HuH-7 (cell line): ENCODE data around the gene FZD2.
"Not testable (repeated sequence)": the region's sequence is repeated elsewhere in the genome, so short reads cannot be mapped to it uniquely, and the experiment has no call there.

Experiments used
- DNase-seq: peaks from one replicate; pipeline ENCODE4 v3.0.0; 2011; ENCODE audit warnings: low spot score

FZD2 gene

DNA sequence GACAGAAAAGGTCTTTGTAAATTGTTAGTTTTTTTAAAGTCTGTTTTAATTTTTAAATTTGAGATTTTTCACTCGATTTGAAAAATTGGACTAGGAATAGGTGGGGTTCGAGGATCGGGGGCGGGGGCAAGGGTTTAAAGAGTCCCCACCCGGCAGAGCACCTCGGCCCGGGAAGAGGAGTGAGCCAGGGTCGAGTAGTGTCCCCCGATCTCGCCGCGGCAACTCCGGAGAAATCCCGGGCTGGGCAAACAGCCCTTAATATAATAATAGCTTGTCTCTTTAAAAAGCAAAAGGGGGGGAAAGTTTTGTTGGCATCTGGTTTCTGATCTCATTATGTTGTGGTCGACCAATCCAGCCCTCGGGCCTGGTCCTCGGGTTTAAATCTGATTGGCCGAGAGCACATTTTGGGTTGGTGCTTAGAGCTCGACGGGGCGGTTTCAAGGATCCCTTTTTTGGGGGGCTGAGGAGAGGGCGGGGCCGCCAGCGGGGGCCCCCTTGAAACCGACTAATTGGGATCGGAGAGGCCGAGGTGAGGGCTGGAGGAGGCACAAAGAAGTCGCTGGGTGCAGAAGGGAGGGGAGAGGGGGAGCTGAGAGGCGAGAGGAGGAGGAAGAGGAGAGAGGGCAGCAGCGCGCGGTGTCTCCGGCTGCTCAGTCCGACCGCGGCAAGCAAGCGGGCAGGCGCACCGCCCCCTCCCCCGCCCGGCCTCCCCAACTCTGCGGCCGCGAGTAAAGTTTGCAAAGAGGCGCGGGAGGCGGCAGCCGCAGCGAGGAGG is at the start of gene FZD2:
Gene FZD2 (plus strand): TSS at position 653 of the 775 bp plus-strand sequence. CDS start 205 bp downstream, outside the sequence.
- peak; percentile 99 for DNase-seq

DNA sequence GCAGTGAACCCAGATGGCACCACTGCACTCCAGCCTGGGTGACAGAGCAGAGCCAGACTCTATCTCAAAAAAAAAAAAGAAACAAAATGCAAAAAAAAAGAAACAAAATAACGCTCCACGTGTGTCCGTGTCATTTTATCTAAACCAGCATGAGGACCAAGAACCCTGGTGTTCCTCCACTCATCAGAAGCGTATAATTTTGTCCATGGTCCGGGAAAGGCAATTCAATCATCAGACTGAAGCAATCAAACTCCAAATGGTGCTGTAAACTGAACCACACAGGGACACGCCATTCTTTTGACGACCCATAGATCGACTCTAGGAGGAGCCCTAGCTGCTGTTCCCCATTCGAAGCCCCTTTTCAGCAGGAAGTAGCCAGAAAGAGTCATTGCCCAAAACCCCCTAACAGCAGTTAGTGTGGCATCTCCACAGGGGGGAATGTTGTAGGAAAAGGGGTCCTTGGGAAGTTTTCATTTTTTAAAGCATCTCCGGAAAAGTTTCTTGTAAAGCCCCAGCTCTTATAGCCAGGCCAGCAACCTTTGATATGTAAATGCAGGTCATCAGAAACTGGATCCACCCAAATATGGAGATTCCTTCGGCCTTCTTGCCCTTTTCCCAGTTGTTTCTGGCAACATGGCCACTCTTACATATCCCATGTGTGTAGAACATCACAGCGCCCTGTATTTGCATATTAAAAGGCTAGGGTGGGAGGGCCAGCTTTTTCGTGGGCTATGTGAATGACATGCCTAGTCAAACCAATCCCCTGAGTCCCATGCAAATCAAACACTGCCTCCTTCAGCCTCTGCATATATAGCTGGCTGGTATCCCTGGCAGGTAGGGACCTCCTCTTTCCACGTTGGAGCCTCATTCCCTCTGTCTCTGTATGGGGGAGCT is 45.8 kb upstream of the FZD2 start:
- DNase-seq = not testable (repeated sequence)

- no peak for DNase-seq
Measured at GRCh38 chr17:44518032-44518431, 39.3 kb upstream of the FZD2 start.

- DNase-seq = peak; percentile 94
Measured at GRCh38 chr17:44522883-44523671, 34.2 kb upstream of the FZD2 start.

DNA sequence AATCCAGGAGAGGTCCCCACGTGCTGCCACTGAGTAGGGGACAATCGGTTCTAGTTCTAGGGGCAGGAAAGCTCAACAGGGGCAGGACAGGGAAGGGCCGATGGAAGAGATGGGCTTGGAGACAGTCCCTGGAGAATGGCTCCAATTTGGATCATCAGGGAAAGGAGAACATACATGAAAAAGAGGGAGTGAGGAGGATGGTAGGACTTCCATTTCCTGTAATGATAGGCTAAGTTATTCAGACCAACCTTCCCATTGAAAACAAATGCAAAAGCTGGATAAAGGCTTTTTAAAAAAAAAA is 33.7 kb upstream of the FZD2 start:
- DNase-seq = no peak

GRCh38 chr17:44527102-44527501 is 30.2 kb upstream of the FZD2 start:
- no peak for DNase-seq

DNA sequence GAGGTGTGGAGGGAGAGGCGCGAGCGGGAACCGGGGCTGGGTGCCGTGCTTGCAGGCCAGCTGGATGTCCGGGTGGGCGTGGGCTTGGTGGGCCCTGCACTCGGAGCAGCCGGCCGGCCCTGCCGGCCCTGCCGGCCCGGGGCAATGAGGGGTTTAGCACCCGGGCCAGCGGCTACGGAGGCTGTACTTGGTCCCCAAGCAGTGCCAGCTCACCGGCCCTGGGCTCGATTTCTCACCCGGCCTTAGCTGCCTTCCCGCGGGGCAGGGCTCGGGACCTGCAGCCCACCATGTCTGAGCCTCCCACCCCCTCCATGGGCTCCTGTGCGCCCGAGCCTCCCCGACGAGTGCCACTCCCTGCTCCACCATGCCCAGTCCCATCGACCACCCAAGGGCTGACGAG is 29.3 kb upstream of the FZD2 start:
- no peak for DNase-seq

- DNase-seq = no peak
Measured at GRCh38 chr17:44529864-44530263, 27.4 kb upstream of the FZD2 start.

- no peak for DNase-seq
Measured at GRCh38 chr17:44530896-44531418, 26.3 kb upstream of the FZD2 start.

- DNase-seq = peak; percentile 98
Measured at GRCh38 chr17:44533533-44534246, 23.6 kb upstream of the FZD2 start.

DNA sequence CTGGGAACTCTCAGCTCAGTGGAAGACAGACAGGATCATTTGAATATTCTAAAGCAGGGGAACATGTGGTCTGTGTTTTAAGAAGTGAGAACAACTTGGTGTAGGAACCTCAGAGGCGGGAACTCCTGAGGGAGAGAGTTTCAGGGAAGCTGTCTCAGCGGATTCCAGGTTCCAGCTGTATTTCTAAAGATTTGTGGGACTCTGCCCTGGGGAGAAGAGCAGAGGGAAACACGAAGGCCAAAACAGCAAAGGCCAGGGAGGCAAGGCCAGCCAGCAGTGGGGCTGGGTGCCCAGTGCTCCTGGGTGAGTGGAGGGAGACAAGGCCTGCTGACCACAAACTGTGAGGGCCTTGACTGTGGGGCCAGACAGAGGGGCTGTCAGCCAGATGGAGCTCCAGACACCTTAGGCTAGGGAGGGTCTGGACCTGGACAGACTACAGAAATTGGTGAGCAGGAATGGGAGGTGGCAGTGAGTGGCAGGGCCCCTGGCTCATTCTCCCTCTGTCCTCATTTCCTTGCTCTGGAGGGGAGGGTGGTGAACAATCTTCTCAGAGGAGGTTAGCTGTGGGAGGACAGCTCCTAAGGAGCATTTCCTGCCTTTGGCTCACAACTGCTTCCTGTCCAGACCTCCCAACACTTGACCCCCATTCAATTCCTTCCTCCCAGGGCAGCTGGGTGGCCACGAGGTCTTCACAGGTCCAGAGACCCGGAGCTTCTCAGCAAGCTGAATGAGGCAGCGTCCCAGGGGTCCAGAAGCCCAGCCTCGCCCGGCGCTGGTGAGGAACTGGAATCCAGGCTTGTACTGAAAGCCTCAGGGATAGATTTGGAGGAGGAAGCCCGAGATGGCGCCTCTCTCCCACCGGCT is 21.0 kb upstream of the FZD2 start:
- no peak for DNase-seq

- DNase-seq = not testable (repeated sequence)
Measured at GRCh38 chr17:44537922-44538321, 19.4 kb upstream of the FZD2 start.

DNA sequence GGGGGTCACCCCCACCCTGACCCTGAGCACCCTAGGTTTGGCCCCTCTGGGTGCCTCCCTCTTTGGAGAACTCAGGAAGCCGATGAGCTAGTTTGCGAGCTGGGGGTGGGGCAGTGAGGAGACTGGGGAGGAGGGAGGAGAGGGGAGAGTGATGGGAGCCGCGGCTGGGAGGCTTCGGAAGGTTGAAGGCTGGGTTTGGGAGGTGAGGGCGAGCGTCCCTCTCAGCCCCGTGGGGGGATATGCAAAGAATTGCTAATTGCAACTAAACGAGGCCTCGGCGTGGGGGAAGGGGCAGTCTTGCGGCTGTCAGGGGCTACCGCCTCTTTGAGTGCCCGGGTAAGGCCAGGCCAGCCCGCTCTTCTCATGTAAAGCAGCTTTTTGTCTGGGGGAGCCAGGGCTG is 17.6 kb upstream of the FZD2 start:
- no peak for DNase-seq

GRCh38 chr17:44540246-44541084 is 16.8 kb upstream of the FZD2 start:
- no peak for DNase-seq

DNA sequence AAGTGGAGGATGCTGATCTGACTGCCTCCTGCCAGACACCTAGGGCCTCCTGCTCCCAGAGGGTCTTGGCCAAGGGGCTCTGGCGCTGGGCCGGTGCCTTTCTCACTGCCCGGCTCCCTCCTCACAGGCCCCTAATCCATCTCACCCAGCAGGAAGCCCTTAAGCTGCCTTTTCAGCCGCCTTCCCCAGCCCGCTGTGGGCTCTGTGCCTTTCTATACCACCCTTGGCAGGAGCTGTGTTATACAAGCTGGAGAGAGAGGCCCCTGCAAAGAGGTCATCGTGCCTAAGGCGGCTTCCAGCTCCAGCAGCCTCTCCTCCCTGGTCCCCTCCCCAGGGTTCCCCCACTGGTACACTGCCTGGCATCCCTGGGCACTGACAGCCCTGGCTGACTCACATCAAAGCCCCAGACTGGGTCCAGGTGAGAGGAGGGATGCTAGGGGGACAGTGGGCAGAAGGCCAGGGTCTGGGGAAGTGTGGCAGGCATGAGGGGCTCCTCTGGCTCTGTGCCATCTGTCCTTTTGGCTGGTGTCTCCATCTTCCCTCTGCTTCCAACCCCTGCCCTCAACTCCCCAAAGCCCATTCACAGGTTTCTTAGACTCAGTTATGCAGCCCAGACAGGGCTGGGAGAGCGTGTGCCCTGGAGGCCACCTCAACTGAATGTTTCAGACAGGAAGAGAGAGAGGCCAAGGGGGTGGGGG is 15.3 kb upstream of the FZD2 start:
- no peak for DNase-seq

GRCh38 chr17:44543213-44543904 is 13.9 kb upstream of the FZD2 start:
- no peak for DNase-seq

DNA sequence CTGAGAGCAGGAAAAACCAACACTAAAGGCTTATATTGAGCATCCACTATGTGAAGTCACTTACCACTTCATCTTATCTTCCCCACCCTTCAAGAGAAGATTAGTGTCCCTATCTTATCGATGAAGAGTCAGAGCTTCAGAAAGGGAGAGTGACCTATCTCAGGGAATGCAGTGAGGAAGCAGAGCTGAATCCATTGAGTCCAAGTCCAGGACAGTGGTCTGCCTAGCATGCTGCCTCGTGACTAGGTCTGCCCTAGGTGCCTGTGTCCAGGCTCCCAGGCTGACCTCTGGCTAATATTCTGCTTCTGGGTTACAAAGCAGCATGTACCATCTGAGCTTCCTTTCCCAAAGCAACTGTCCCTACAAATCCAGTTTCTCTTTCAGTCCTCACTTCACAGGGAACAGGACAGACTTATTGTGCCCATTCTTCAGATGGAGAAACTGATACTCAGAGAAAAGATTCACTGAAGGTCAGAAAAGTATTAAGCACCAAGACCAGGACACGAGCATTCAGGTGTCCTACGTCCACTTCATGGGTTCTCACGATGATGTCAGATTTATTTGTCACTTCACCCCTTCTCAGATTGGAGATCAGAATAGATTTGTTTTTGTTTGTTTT is 13.3 kb upstream of the FZD2 start:
- DNase-seq = no peak
